NK-92 (cell line): ENCODE results near the gene CC2D1B.

ENCODE experiments used
- DNase-seq: peaks from one replicate; lab custom pipeline; 2025; ENCODE audit not compliant: unreplicated experiment; lab: John Stamatoyannopoulos, UW

CC2D1B gene

GRCh38 chr1:52306227-52307006 lies 59.6 kb downstream of the CC2D1B start:
- DNase-seq = no peak

GRCh38 chr1:52305417-52306226 lies 60.4 kb downstream of the CC2D1B start:
- no peak for DNase-seq
